HL-60 (cell line): ENCODE measurements around the gene ARID5B.

Source experiments
- SPI1 ChIP-seq: IDR thresholded peaks from 2 replicates; pipeline ENCODE4 v1.6.1; 2012; ENCODE audit warnings: low read depth, mild to moderate bottlenecking, borderline replicate concordance
- TF ChIP-seq, protein P1 (sequence below): IDR thresholded peaks from one replicate; pipeline ENCODE4 v1.5.1; 2011; ENCODE audit warnings: low read length, control low read depth, inconsistent platforms; ENCODE audit not compliant: insufficient read depth
- TF ChIP-seq, protein P2 (sequence below): IDR thresholded peaks from 2 replicates; pipeline ENCODE4 v1.6.1; 2012; ENCODE audit warnings: low read depth; ENCODE audit not compliant: insufficient replicate concordance

DNA sequence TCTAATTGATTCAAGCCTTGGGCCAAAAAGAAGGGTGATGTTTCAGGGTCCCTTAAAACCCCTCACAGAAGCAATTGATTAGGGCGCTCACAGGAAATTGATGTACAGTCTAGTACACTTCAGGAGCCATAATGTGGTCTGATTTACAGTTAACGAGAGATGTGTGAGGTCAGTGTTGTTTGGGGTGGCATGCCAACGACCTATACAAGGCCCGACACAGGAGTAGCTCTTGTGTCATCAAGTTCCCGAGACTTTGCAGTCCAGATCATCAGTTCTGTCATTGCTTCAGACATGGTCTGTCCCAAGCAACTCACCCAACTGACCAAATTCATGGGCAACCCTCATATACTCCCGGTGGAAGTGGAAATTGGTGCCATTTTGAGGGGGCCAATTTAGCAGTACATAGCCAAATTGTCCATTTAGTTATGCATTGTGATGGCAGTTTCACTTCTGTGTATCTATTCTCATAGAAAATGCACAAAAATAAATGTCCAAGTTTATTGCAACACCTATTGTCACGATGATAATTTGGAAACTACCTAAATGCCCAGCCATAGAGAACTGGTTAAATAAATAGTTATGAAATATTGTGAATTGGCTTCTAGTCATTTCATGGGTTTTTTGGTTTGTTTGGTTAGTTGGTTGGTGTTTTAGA is 18.0 kb upstream of the ARID5B start:
- TF ChIP-seq, protein P1, sequence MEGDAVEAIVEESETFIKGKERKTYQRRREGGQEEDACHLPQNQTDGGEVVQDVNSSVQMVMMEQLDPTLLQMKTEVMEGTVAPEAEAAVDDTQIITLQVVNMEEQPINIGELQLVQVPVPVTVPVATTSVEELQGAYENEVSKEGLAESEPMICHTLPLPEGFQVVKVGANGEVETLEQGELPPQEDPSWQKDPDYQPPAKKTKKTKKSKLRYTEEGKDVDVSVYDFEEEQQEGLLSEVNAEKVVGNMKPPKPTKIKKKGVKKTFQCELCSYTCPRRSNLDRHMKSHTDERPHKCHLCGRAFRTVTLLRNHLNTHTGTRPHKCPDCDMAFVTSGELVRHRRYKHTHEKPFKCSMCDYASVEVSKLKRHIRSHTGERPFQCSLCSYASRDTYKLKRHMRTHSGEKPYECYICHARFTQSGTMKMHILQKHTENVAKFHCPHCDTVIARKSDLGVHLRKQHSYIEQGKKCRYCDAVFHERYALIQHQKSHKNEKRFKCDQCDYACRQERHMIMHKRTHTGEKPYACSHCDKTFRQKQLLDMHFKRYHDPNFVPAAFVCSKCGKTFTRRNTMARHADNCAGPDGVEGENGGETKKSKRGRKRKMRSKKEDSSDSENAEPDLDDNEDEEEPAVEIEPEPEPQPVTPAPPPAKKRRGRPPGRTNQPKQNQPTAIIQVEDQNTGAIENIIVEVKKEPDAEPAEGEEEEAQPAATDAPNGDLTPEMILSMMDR: no peak
- no peak for TF ChIP-seq SPI1
- TF ChIP-seq, protein P2, sequence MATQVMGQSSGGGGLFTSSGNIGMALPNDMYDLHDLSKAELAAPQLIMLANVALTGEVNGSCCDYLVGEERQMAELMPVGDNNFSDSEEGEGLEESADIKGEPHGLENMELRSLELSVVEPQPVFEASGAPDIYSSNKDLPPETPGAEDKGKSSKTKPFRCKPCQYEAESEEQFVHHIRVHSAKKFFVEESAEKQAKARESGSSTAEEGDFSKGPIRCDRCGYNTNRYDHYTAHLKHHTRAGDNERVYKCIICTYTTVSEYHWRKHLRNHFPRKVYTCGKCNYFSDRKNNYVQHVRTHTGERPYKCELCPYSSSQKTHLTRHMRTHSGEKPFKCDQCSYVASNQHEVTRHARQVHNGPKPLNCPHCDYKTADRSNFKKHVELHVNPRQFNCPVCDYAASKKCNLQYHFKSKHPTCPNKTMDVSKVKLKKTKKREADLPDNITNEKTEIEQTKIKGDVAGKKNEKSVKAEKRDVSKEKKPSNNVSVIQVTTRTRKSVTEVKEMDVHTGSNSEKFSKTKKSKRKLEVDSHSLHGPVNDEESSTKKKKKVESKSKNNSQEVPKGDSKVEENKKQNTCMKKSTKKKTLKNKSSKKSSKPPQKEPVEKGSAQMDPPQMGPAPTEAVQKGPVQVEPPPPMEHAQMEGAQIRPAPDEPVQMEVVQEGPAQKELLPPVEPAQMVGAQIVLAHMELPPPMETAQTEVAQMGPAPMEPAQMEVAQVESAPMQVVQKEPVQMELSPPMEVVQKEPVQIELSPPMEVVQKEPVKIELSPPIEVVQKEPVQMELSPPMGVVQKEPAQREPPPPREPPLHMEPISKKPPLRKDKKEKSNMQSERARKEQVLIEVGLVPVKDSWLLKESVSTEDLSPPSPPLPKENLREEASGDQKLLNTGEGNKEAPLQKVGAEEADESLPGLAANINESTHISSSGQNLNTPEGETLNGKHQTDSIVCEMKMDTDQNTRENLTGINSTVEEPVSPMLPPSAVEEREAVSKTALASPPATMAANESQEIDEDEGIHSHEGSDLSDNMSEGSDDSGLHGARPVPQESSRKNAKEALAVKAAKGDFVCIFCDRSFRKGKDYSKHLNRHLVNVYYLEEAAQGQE: no peak
